Measurements from ENCODE around the gene POLR1F. TPM values are rescaled to one million over a fixed set of nuclear protein-coding genes. Genes with fewer than 3 reads are reported as not detected.
"Not testable (repeated sequence)": the region's sequence is repeated elsewhere in the genome, so short reads cannot be mapped to it uniquely, and the experiment has no call there.

The POLR1F gene
- 34.8 and 35.8 TPM in 2 replicates for total RNA-seq (2014; rRNA removed)
- polyA plus RNA-seq (2012): 7.1 TPM

DNA sequence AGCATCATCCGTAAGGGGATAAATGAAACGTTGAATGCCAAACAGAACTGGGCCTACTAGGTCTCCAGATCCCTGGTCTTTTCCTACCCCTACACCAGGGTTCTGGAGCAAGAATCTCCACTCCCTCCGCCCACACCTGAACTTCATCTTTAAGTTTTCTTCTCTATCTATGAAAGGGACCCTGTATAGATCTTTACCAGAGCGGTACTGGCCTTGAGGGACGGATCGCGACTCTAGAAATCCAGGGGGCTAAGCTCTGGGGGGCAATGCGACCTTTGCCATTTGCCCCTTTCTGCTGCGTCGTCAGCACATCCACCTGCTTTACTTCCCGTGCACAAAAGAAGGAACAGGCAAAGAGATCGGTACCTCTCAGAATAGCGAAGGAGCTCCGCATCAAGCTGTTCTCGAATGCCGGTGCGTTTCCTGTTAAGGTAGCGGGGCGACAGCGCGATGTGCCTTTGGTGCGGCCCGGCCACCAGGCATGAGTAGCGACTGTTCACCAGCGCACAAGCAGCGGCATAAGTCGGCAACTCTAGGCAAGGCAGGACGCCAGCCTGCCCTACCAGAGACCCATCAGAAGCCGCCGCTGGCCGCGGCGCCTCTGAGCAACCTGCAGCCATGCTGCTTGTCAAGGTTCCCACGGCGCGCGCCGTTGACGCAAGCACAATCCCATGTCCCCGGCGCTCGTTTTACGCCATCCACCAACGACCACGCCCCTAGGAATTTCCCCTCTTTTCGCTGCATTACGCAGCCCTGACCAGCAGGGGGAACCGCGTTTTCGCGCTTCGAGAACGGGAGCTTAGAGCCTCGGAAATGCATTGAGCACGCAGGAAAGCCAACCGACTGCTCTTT, at the start of gene POLR1F:
Gene POLR1F, minus strand, starts transcription at position 641 of the 852 bp plus-strand sequence. Its CDS starts 21 bp downstream, at position 620.
- DNase-seq (ENCODE audit: low read depth): peak; percentile 97

- DNase-seq (ENCODE audit: low read depth): peak; percentile 61
Observed at GRCh38 chr7:19754521-19755116, 45.8 kb upstream of the POLR1F start.

DNA sequence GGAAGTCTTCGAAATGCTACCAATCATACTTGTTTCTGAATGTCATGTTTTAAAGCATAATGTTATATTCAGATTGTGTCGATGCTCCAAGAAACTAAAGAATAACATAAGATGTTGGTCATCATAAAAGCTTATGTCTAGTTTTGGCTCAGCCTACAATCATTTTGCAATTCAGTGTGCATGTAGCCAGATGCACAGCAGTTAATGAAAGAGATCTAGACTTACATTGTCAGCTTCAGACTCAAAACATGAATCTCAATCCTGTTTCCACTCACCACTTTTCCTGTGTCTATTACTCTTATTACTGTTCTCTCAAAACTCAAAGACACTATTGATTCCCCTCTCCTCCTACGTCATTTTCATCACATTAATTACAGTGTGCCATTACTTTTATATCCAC, 43.2 kb upstream of the POLR1F start:
- DNase-seq (ENCODE audit: low read depth): no peak

DNA sequence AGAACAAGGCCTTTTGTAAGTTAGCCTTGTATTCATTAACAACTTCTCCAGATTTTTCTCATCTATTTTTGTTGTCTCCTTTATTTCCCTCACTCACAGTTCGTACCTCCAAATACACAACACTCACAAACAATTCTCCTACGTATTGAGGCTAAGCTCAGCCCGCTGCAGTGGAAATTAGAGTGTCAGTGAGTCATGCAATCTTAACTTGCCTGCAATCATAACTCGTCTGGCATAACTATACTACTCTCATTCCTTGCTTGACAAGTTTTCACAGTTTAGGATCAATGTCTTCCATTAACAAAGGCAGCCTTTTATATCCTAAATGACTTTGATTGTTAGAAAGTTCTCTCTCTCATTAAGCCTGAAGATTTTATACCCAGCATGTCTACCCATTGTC, 40.8 kb upstream of the POLR1F start:
- DNase-seq (ENCODE audit: low read depth): peak; percentile 39

DNA sequence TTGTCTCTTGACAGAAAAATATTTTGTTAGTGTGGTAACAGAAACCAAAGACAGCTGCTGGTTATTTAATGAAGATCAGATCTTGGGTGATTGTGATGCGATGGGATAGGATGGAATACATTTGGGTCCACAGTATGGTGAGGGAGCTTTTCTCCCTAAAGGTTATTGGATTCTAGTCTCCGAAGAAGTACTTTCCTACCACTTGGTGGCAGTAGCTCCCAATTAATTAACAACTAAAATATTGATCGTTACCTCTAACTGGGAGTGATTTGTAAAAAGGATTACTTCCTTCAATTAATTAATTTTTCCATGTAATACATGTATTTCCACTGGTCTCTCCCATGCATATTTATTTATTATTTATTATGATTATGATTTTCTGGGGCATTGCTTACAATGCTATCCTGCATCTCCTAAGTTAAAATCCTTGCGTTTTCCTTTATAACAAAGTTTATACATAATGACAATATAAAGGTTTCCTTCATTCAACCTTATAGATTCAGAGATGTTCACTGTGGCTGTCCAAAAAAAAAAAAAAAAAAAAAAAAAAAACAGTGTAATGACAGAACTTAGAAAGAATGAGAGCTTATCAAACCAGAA, 39.0 kb upstream of the POLR1F start:
- peak; percentile 42 for DNase-seq (ENCODE audit: low read depth)

DNA sequence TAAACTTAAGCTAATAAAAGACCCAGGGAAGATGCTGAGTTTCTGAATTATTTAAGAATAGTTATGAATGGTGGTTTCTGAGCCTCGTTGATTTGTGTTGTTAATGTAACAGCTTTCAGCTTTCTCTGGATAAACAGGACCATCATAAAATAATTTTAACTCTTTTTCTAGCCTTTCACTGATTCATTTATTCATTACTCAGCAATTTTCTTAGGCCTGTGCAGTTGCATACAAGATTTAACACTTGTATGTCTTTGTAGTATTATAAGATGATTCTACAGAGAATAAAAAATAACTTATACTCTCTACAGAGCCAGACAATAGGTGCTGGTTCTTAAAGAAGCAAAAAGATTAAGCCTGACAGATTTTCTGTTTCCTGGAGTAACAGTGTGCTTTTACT, 35.2 kb upstream of the POLR1F start:
- DNase-seq (ENCODE audit: low read depth): no peak

- DNase-seq (ENCODE audit: low read depth): no peak
Observed at GRCh38 chr7:19728716-19729115, 19.9 kb upstream of the POLR1F start.

- DNase-seq (ENCODE audit: low read depth): no peak
Observed at GRCh38 chr7:19725770-19726169, 16.9 kb upstream of the POLR1F start.

GRCh38 chr7:19715499-19715898, 6.7 kb upstream of the POLR1F start:
- DNase-seq (ENCODE audit: low read depth): no peak

GRCh38 chr7:19713676-19714075, 4.8 kb upstream of the POLR1F start:
- peak; percentile 61 for DNase-seq (ENCODE audit: low read depth)

GRCh38 chr7:19709249-19709578, 377 bp upstream of the POLR1F start:
- no peak for DNase-seq (ENCODE audit: low read depth)

- DNase-seq (ENCODE audit: low read depth): no peak
Observed at GRCh38 chr7:19707240-19707639, 1.6 kb downstream of the POLR1F start.

DNA sequence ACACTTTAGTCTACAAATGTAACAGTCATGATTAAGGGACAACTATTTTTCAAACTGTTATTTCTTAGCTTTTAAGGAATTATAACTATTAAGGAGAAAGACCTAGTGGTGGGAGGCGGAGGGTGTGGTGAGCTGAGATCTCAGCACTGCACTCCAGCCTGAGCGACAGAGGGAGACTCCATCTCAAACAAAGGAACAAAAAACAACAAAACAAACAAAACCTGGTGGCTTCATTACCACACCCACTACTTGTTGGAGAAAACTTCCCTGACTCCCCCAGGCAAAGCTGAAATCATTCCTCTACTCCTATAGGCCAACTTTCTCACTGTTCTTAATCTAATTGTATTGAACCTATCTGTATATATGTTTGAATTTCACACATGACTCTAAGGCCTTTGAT, 3.2 kb downstream of the POLR1F start:
- no peak for DNase-seq (ENCODE audit: low read depth)

DNA sequence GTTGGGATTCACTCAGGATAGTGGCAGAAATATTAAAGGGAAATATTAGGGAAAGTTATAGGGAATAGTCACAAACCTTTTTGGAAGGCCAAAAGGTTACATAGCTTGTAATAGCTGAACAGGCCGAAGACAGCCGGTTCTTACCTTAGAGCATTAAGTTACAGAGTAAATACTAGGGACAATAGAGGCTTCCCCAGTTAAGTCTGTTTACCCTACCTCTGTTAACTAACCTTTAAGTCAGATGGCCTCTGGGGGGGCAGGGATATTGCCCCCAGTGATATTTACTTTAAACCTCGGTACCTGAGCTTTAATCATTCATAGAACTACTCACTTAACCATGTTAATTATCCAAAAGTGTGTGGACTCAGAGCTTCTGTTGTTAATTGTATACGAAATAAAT, 7.4 kb downstream of the POLR1F start:
- DNase-seq (ENCODE audit: low read depth): no peak

- no peak for DNase-seq (ENCODE audit: low read depth)
Observed at GRCh38 chr7:19700936-19701335, 7.9 kb downstream of the POLR1F start.

DNA sequence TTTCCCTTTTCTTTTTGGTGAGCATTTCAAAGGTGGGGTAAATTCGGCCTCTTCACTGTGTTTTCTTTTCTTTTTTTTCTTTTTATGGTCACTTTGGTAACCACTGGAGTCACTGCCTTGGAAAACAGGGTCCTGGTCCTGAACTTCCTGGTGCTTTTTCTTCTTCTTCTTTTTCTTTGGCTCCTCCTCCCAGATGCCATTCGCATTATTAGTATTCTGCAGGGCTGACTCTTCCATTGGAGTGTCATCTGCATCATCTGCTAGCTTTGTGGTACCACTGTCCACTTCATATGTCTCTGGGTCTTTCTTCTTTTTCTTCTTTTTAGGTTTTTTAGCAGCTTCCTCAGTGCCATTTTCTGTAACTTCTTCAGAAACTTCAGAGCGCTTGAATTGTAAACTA, 10.5 kb downstream of the POLR1F start:
- peak; percentile 37 for DNase-seq (ENCODE audit: low read depth)

- DNase-seq (ENCODE audit: low read depth): no peak
Observed at GRCh38 chr7:19696926-19697325, 11.9 kb downstream of the POLR1F start.

DNA sequence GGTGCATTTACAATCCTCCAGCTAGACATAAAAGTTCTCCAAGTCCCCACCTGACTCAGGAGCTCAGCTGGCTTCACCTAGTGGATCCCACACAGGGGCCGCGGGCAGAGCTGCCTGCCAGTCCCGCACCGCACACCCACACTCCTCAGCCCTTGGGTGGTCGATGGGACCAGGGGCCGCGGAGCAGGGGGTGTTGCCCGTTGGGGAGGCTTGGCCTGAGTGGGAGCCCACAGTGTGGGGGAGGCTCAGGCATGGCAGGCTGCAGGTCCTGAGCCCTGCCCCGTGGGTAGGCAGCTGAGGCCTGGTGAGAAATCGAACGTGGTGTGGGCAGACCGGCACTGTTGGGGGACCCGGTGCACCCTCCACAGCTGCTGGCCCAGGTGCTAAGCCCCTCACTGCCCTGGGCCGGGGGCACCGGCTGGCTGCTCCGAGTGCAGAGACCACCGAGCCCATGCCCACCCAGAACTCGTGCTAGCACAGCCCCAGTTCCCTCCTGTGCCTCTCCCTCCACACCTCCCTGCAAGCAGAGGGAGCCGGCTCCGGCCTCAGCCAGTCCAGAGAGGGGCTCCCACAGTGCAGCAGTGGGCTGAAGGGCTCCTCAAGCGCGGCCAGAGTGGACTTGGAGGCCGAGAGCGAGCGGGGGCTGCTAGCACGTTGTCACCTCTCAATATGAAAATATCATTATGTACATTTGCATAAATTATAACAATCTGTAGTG, 16.6 kb downstream of the POLR1F start:
- no peak for DNase-seq (ENCODE audit: low read depth)

GRCh38 chr7:19690736-19691135, 18.1 kb downstream of the POLR1F start:
- peak; percentile 64 for DNase-seq (ENCODE audit: low read depth)

DNA sequence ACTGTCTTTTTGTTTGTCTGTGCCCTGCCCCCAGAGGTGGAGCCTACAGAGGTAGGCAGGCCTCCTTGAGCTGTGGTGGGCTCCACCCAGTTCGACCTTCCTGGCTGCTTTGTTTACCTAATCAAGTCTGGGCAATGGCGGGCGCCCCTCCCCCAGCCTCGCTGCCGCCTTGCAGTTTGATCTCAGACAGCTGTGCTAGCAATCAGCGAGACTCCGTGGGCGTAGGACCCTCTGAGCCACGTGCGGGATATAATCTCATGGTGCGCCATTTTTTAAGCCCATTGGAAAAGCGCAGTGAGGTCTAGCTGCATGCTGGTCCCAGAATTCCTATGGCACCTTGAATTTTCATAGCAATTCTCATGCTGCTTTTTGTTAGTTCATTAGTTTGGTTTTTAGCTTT, 19.7 kb downstream of the POLR1F start:
- DNase-seq (ENCODE audit: low read depth): not testable (repeated sequence)

DNA sequence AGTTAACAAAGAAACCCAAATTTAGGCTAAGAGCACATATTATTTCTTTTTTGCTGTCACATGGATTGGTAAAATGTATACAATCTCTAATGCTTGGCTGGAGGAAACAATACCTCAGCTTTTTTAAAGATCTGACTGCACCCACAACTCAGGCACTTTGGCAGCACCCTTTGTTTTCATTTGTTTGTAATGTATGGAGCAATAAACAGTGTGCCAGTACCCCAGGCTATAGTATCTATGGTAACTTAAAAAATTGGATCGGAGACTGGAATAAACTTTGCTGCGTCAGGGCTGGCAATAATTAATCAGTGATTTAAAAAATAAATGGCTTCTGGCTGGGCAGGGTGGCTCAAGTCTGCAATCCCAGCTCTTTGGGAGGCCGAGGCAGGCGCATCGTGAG, 27.2 kb downstream of the POLR1F start:
- DNase-seq (ENCODE audit: low read depth): no peak

DNA sequence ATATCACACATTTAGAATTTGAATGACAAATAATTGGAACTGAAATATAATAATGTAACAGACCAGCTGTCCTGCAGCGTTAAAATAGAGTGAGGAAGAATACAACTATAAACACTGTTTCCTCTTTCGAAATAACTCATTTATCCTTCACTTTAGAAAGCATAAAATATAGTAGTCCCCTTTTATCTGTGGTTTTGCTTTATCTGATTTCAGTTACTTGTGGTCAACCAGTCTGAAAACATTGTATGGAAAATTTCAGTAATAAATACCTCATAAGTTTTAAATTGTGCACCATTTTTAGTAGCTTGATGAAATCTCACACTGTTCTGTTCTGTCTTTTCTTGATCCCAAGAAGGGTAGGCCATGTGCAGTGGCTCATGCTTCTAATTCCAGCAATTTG, 31.7 kb downstream of the POLR1F start:
- no peak for DNase-seq (ENCODE audit: low read depth)

Measured in LHCN-M2 (cell line).